ENCODE data around the gene KLK8.

DNA sequence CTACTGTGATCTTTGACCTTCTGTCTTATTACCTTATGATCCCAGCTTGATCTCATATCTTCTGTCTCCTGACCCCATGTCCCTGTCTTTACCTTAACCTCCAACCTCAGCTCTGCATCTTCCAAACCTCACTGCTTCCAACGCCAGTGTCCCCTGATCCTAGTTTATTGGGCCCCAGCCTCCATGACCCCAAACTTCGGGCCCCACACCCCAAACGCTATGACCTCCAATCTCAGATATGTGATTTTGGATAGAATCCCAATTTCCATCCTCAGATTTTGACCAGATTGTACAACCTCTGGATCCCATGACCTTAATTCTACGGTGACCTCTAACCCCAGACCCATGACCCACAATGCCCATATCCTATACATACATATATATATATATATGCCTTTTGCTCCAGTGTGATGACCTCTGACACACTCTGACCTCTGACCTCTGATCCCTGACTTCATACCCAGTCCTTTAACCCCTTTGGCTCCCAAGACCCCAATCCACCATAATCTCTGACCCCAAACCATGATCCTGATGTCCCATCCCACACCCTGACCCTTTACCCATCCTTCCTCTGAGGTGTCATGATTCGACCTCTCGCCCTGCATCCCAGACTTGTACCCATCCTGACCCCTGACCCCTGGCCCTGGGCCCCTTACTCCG lies 29.9 kb upstream of the KLK8 start:
- no peak for TF ChIP-seq HDAC2 (IDR thresholded peaks at IDR 0.05)
- TF ChIP-seq, protein P1, sequence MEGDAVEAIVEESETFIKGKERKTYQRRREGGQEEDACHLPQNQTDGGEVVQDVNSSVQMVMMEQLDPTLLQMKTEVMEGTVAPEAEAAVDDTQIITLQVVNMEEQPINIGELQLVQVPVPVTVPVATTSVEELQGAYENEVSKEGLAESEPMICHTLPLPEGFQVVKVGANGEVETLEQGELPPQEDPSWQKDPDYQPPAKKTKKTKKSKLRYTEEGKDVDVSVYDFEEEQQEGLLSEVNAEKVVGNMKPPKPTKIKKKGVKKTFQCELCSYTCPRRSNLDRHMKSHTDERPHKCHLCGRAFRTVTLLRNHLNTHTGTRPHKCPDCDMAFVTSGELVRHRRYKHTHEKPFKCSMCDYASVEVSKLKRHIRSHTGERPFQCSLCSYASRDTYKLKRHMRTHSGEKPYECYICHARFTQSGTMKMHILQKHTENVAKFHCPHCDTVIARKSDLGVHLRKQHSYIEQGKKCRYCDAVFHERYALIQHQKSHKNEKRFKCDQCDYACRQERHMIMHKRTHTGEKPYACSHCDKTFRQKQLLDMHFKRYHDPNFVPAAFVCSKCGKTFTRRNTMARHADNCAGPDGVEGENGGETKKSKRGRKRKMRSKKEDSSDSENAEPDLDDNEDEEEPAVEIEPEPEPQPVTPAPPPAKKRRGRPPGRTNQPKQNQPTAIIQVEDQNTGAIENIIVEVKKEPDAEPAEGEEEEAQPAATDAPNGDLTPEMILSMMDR (IDR thresholded peaks at IDR 0.05): no peak
